CD4-positive, CD25-positive, alpha-beta regulatory T cell (primary cell): ENCODE measurements around the gene PCSK1N. TPM values are rescaled to one million over a fixed set of nuclear protein-coding genes. Genes with fewer than 3 reads are reported as not detected.
"Not testable (repeated sequence)": the region's sequence is repeated elsewhere in the genome, so short reads cannot be mapped to it uniquely, and the experiment has no call there.

Experiments used
- ATAC-seq, 2 donors: fragments of 150-1000 bp; cut with Tn5 transposase; one replicate each; pipeline ENCODE4 v1.10.0; 2021; ENCODE audit warnings: low read depth in 2 of 2, moderate number of reproducible peaks in 2 of 2, moderate library complexity in 1 of 2
- DNase-seq, 3 donors: peaks; one replicate each; pipeline versions ENCODE4 v3.0.0 to v3.0.0-alpha.2; 2012 to 2022; ENCODE audit warnings: mixed read lengths in 1 of 3
- H3K27ac ChIP-seq: one replicate; pipeline ENCODE4 v1.7.0; 2013; ENCODE audit warnings: mild to moderate bottlenecking, low read length; ENCODE audit not compliant: insufficient read depth, poor library complexity, severe bottlenecking
- H3K27me3 ChIP-seq: one replicate; pipeline ENCODE4 v1.7.0; 2013; ENCODE audit warnings: low read length; ENCODE audit not compliant: control insufficient read depth, insufficient read depth
- H3K36me3 ChIP-seq: one replicate; pipeline ENCODE4 v1.7.0; 2013; ENCODE audit warnings: mild to moderate bottlenecking, low read length, moderate library complexity; ENCODE audit not compliant: control insufficient read depth, insufficient read depth
- H3K4me1 ChIP-seq: 2 replicates; pipeline ENCODE4 v1.7.0; 2013; ENCODE audit warnings: mild to moderate bottlenecking, low read length; ENCODE audit not compliant: insufficient read depth, control insufficient read depth, poor library complexity, severe bottlenecking
- H3K4me3 ChIP-seq: one replicate; pipeline ENCODE4 v1.7.0; 2013; ENCODE audit warnings: low read depth, mild to moderate bottlenecking, low read length, moderate library complexity
- H3K9me3 ChIP-seq, 2 experiments: 1 replicate in 1 of 2; 2 replicates in 1 of 2; pipeline ENCODE4 v1.7.0; 2013; ENCODE audit warnings: low read length in 2 of 2, mild to moderate bottlenecking in 1 of 2, moderate library complexity in 1 of 2; ENCODE audit not compliant: control insufficient read depth in 2 of 2
- H3K27ac Mint-ChIP-seq, 3 donors: one replicate each; pipeline ENCODE4 v1.8.0; 2020 to 2022; ENCODE audit warnings: mild to moderate bottlenecking in 3 of 3, mixed read lengths in 3 of 3, moderate library complexity in 2 of 3
- H3K27me3 Mint-ChIP-seq: one replicate; pipeline ENCODE4 v1.8.0; 2022; ENCODE audit warnings: mild to moderate bottlenecking, mixed read lengths
- H3K36me3 Mint-ChIP-seq: one replicate; pipeline ENCODE4 v1.8.0; 2020; ENCODE audit warnings: mixed read lengths
- H3K4me1 Mint-ChIP-seq, 4 donors: one replicate each; pipeline ENCODE4 v1.8.0; 2020 to 2022; ENCODE audit warnings: mixed read lengths in 4 of 4, mild to moderate bottlenecking in 1 of 4
- H3K4me3 Mint-ChIP-seq, 4 donors: one replicate each; pipeline ENCODE4 v1.8.0; 2020 to 2022; ENCODE audit warnings: mild to moderate bottlenecking in 4 of 4, mixed read lengths in 4 of 4, moderate library complexity in 3 of 4
- H3K9me3 Mint-ChIP-seq, 7 donors: one replicate each; pipeline ENCODE4 v1.8.0; 2020 to 2022; ENCODE audit warnings: mixed read lengths in 7 of 7, mild to moderate bottlenecking in 3 of 7, moderate library complexity in 2 of 7
- polyA plus RNA-seq, 4 donors: library from polyadenylated mRNA; unstranded; fragments of 300-500 nt; fragmentation: Illumina TruSeq; gene quantifications; one replicate each; pipeline ENCODE4 v1.2.3, GENCODE V29; 2021
- total RNA-seq: library from RNA; stranded (reverse); gene quantifications from one replicate; pipeline ENCODE4 v1.2.3, GENCODE V29; 2022

The PCSK1N gene
- total and polyA plus RNA-seq, 5 donors from 2014 or later = 1.4 to 9.2 (median 4.1) TPM

DNA sequence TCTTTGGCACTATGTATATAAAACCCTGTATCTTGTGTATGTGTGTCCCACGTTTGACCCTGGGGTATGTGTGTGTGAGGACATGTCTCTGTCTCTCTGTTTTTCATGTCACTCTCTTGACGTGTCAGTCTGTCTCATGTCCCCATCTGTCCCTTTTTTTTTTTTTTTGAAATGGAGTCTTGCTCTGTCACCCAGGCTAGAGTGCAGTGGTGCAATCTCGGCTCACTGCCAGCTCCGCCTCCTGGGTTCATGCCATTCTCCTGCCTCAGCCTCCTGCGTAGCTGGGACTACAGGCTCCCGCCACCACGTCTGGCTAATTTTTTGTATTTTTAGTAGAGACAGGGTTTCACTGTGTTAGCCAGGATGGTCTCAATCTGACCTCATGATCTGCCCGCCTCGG lies 16.0 kb downstream of the PCSK1N start:
- H3K9me3 ChIP-seq, ATAC-seq, H3K4me1 Mint-ChIP-seq, H3K4me3 Mint-ChIP-seq, H3K36me3 ChIP-seq, H3K27ac ChIP-seq, DNase-seq, H3K4me1 ChIP-seq, H3K27me3 Mint-ChIP-seq, H3K27me3 ChIP-seq, H3K4me3 ChIP-seq, H3K9me3 Mint-ChIP-seq, H3K36me3 Mint-ChIP-seq: not testable (repeated sequence)
- H3K27ac Mint-ChIP-seq = peak overlapping the region in 1 of 3 donors; percentile 49

DNA sequence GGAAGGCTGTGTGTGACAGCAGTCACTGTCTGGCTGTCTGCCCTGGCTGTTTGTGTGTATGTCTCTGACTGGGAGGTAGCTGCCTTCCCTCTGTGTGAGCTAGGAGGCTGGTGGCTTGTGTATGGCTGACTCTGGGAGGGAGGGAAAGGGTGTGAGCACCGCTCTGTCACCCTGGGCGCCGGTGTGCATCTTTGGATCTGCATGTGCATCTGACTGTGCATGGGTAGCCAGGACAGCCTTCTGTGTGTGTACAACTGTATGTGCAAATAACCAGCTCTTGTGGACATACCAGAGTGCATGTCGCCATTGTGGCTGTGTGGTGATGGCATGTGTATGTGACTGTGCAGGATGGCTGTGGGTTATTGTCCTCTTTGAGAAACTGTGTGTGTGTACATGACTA lies 16.5 kb downstream of the PCSK1N start:
- Mint-ChIP-seq H3K9me3 (no peaks in the 10 kb centered on the region), H3K4me3 (no peak overlapping the region), H3K4me1 (no peaks in the 10 kb centered on the region), H3K27me3 (no peaks in the 10 kb centered on the region), H3K36me3 (no peaks in the 10 kb centered on the region), H3K27ac (no peak overlapping the region)
- no peak for ATAC-seq
- Histone ChIP-seq H3K36me3 (no peaks in the 10 kb centered on the region), H3K4me1 (no peaks in the 10 kb centered on the region), H3K27me3 (no peaks in the 10 kb centered on the region), H3K27ac (no peak overlapping the region), H3K4me3 (no peak overlapping the region), H3K9me3 (no peaks in the 10 kb centered on the region)
- no peak for DNase-seq

DNA sequence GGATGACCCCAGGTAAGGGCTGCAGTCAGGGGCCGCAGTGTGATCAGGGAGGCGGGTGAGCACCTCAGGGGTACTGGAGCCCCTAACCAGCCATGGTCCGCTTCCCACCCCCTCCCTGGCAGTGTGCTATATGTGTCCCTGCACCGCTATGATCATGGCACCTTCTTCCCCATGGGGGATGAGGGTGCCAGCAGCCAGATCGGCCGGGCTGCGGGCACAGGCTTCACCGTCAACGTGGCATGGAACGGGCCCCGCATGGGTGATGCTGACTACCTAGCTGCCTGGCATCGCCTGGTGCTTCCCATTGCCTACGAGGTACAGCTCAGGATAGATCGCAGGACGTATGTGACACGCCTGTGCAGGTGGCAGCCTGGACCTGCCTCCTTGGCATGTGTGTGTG lies 17.3 kb downstream of the PCSK1N start:
- ATAC-seq (no peak), DNase-seq (no peak)
- no peak overlapping the region for H3K4me3 ChIP-seq
- no peak overlapping the region for H3K4me3 Mint-ChIP-seq
- no peaks in the 10 kb centered on the region for H3K27me3 Mint-ChIP-seq
- H3K4me1 Mint-ChIP-seq = no peaks in the 10 kb centered on the region
- no peaks in the 10 kb centered on the region for H3K9me3 Mint-ChIP-seq
- H3K27ac Mint-ChIP-seq = no peak overlapping the region
- H3K27me3 ChIP-seq = no peaks in the 10 kb centered on the region
- H3K27ac ChIP-seq = no peak overlapping the region
- no peaks in the 10 kb centered on the region for H3K9me3 ChIP-seq
- no peaks in the 10 kb centered on the region for H3K4me1 ChIP-seq
- H3K36me3 ChIP-seq = no peaks in the 10 kb centered on the region
- H3K36me3 Mint-ChIP-seq = no peaks in the 10 kb centered on the region

- Mint-ChIP-seq H3K27me3 (no peaks in the 10 kb centered on the region), H3K4me1 (no peaks in the 10 kb centered on the region), H3K4me3 (no peak overlapping the region), H3K36me3 (no peaks in the 10 kb centered on the region), H3K9me3 (no peaks in the 10 kb centered on the region), H3K27ac (no peak overlapping the region)
- ATAC-seq (no peak), DNase-seq (no peak)
- no peak overlapping the region for H3K4me3 ChIP-seq
- H3K27me3 ChIP-seq = no peaks in the 10 kb centered on the region
- H3K4me1 ChIP-seq = no peaks in the 10 kb centered on the region
- no peak overlapping the region for H3K27ac ChIP-seq
- no peaks in the 10 kb centered on the region for H3K36me3 ChIP-seq
- H3K9me3 ChIP-seq = no peaks in the 10 kb centered on the region
Measured at GRCh38 chrX:48816014-48816810, 19.2 kb downstream of the PCSK1N start.

- no peaks in the 10 kb centered on the region for H3K27me3 Mint-ChIP-seq
- DNase-seq (no peak), ATAC-seq (no peak)
- H3K36me3 Mint-ChIP-seq = no peaks in the 10 kb centered on the region
- Histone ChIP-seq H3K4me3 (no peak overlapping the region), H3K4me1 (no peaks in the 10 kb centered on the region), H3K27me3 (no peaks in the 10 kb centered on the region), H3K27ac (no peak overlapping the region), H3K9me3 (no peaks in the 10 kb centered on the region), H3K36me3 (no peaks in the 10 kb centered on the region)
- no peak overlapping the region for H3K4me3 Mint-ChIP-seq
- no peaks in the 10 kb centered on the region for H3K9me3 Mint-ChIP-seq
- H3K27ac Mint-ChIP-seq = no peak overlapping the region
- no peaks in the 10 kb centered on the region for H3K4me1 Mint-ChIP-seq
Measured at GRCh38 chrX:48815266-48815665, 20.1 kb downstream of the PCSK1N start.

DNA sequence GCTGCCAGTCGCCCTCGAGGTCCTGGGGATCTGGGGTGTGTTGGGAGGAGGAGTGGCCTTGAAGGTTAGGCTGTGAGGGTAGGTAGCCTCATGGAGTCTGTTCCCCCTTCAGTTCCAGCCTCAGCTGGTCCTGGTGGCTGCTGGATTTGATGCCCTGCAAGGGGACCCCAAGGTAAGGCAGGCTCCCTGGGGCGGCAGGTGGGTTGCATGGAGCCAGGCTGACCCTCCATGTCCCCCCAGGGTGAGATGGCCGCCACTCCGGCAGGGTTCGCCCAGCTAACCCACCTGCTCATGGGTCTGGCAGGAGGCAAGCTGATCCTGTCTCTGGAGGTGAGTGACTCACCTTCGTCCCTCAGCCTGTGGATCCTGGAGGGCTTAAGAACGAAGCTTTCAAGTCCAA lies 20.7 kb downstream of the PCSK1N start:
- DNase-seq (no peak), ATAC-seq (no peak)
- Histone ChIP-seq H3K27ac (no peak overlapping the region), H3K9me3 (no peaks in the 10 kb centered on the region), H3K4me1 (no peaks in the 10 kb centered on the region), H3K27me3 (no peaks in the 10 kb centered on the region), H3K36me3 (no peaks in the 10 kb centered on the region), H3K4me3 (no peak overlapping the region)
- Mint-ChIP-seq H3K4me1 (no peaks in the 10 kb centered on the region), H3K27me3 (no peaks in the 10 kb centered on the region), H3K4me3 (no peak overlapping the region), H3K9me3 (no peaks in the 10 kb centered on the region), H3K27ac (no peak overlapping the region), H3K36me3 (no peaks in the 10 kb centered on the region)

GRCh38 chrX:48813644-48814043 lies 21.8 kb downstream of the PCSK1N start:
- Histone ChIP-seq H3K4me1 (no peaks in the 10 kb centered on the region), H3K4me3 (no peak overlapping the region), H3K27me3 (no peaks in the 10 kb centered on the region), H3K27ac (no peak overlapping the region), H3K9me3 (no peaks in the 10 kb centered on the region), H3K36me3 (no peaks in the 10 kb centered on the region)
- H3K27me3 Mint-ChIP-seq = no peaks in the 10 kb centered on the region
- no peaks in the 10 kb centered on the region for H3K4me1 Mint-ChIP-seq
- H3K9me3 Mint-ChIP-seq = no peaks in the 10 kb centered on the region
- DNase-seq = no peak
- no peaks in the 10 kb centered on the region for H3K36me3 Mint-ChIP-seq
- no peak for ATAC-seq
- no peak overlapping the region for H3K4me3 Mint-ChIP-seq
- no peak overlapping the region for H3K27ac Mint-ChIP-seq

DNA sequence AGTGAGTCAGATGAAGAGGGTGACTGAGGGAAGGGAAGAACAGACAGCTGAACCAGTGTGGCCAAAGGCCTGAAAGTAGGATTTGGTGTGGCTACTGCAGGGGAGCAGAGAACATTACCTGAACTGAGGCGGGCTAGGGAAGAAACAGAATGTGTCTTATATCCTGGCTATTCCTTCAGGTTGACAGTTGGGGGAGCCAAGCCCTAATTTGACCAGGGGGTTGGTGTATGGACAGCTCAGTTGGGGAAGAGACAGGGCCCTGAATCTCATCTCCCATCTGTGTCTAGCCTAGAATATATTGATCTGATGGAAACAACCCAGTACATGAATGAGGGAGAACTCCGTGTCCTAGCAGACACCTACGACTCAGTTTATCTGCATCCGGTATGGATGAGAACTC lies 29.3 kb downstream of the PCSK1N start:
- Histone ChIP-seq H3K9me3 (no peaks in the 10 kb centered on the region), H3K4me1 (no peaks in the 10 kb centered on the region), H3K36me3 (no peaks in the 10 kb centered on the region), H3K4me3 (no peak overlapping the region), H3K27ac (no peak overlapping the region), H3K27me3 (no peaks in the 10 kb centered on the region)
- H3K4me3 Mint-ChIP-seq = no peak overlapping the region
- H3K4me1 Mint-ChIP-seq = peaks cover 0 to 7% (median 5%) of the 10 kb centered on the region in 4 donors
- peak overlapping the region in 1 of 3 donors; percentile 14 for H3K27ac Mint-ChIP-seq
- no peaks in the 10 kb centered on the region for H3K27me3 Mint-ChIP-seq
- peaks cover 5% of the 10 kb centered on the region for H3K36me3 Mint-ChIP-seq
- H3K9me3 Mint-ChIP-seq = no peaks in the 10 kb centered on the region
- no peak for ATAC-seq
- peak in 1 of 3 donors; percentile 10 for DNase-seq
